GM12874 (cell line): Measurements from ENCODE around the gene MAN1A1.

ENCODE experiments used
- TF ChIP-seq, protein P1 (sequence below): IDR thresholded peaks from 2 replicates; pipeline ENCODE4 v1.5.1; 2011; ENCODE audit warnings: low read depth, mild to moderate bottlenecking, control low read depth, low read length, moderate library complexity; ENCODE audit not compliant: insufficient read depth

The MAN1A1 gene

DNA sequence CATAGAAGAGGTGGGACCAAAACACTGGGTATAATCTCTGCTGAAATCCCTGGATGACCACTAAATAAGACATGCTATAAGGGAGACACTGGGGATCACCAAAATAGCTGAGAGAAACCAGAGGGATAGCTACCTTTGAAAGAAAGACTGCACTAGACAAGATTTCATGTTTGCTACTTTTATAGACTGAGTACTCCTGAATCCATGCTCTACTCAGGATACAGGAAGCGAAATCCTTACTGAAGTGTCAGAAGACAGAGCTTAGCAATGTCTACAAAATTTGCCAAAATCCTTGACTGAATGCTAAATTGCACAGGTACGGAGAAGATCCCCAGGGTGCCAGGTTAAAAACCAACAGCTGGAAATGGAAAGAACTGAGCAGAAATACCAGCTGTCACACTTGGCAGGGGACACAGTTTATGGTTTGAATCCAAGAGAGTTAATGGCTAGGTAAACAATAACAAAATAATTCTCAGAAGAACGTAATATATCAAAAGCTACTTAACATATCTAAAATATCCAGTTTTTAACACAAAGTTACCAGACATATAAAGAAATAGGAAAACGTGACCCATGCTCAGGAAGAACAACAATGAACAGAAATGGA, 125.4 kb downstream of the MAN1A1 start:
- TF ChIP-seq, protein P1, sequence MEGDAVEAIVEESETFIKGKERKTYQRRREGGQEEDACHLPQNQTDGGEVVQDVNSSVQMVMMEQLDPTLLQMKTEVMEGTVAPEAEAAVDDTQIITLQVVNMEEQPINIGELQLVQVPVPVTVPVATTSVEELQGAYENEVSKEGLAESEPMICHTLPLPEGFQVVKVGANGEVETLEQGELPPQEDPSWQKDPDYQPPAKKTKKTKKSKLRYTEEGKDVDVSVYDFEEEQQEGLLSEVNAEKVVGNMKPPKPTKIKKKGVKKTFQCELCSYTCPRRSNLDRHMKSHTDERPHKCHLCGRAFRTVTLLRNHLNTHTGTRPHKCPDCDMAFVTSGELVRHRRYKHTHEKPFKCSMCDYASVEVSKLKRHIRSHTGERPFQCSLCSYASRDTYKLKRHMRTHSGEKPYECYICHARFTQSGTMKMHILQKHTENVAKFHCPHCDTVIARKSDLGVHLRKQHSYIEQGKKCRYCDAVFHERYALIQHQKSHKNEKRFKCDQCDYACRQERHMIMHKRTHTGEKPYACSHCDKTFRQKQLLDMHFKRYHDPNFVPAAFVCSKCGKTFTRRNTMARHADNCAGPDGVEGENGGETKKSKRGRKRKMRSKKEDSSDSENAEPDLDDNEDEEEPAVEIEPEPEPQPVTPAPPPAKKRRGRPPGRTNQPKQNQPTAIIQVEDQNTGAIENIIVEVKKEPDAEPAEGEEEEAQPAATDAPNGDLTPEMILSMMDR = no peak

DNA sequence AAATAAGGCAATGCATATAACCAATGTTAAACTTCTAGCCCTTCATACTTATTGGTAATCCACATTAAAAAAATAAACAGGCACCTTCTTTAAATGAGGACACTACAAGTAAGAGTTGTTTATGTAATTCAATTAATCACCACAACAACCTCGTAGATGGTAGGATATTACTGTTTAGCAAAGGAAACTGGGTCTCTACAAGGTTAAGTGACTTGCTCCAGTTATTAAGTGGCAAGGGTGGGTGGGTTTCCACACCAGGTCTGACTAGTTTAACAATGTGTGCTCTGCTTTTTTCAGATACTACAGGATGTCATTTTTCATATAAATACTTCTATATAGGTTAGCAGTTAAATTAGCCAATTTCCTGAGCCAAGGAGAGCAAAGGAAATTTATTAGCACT, 129.1 kb downstream of the MAN1A1 start:
- TF ChIP-seq, protein P1 = no peak

DNA sequence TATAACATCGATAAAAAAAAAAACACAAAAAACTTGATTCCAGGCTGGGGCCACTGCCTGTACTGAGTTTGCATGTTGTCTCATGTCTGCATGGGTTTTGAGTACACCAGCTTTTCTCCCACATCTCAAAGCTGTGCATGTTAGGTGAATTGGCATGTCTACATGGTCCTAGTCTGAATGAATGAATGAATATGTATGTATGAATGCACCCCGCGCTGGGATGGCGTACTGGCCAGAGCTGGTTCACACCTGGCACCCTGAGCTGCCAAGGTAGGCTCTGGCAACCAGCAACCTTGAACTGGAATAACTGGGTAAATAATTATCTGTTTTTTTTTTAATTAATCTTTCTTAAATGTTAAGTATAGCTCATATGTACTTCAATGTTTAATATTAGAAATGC, 131.0 kb downstream of the MAN1A1 start:
- TF ChIP-seq, protein P1 = no peak

GRCh38 chr6:119215885-119216590, 133.5 kb downstream of the MAN1A1 start:
- TF ChIP-seq, protein P1 = no peak

DNA sequence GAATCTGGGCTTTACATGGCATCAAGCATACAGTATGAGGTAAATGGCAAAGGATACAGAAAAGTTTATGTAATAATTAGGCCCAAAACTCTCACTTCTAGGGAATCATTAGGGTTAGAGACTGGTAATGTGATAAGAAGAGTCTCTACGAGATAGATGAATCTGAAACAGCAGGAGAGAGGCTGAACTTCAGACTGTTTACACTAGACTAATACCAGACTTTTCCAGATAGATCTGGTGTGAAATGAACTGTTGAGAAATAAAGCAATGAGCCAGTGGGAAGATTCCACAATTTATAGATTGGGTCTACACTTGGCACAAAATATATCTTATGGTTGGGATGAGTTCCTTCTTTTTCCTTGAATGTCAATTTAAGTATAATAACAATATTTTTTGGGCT, 134.3 kb downstream of the MAN1A1 start:
- TF ChIP-seq, protein P1 = no peak

DNA sequence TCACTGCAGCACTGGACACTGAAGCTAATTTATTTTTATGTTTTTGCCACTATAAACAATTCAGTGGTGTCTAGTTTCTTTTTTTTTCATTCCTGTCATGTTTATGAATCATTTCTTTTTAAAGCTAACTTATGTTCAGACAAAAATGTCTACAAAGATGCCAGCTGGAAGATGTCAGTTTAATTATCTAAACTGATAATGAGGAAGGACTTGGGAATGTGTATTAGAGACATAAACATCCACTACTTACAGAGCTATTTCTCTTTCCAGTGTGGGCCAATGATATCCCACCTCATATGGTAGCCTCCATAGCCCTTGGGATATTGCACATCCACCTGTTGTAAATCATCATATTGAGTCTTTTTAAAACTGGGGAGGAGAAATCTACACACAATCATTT, 139.0 kb downstream of the MAN1A1 start:
- TF ChIP-seq, protein P1 = no peak

GRCh38 chr6:119209452-119210205, 139.9 kb downstream of the MAN1A1 start:
- TF ChIP-seq, protein P1 = no peak
